GM18870 (cell line): Measurements from ENCODE around the gene KCNK7.
"Not testable (repeated sequence)": the region's sequence is repeated elsewhere in the genome, so short reads cannot be mapped to it uniquely, and the experiment has no call there.

Experiments
- ATAC-seq: cut with Tn5 transposase; IDR thresholded peaks from one replicate; pipeline ENCODE4 v1.9.1; 2021; ENCODE audit warnings: moderate library complexity; ENCODE audit not compliant: unreplicated experiment

KCNK7 gene

DNA sequence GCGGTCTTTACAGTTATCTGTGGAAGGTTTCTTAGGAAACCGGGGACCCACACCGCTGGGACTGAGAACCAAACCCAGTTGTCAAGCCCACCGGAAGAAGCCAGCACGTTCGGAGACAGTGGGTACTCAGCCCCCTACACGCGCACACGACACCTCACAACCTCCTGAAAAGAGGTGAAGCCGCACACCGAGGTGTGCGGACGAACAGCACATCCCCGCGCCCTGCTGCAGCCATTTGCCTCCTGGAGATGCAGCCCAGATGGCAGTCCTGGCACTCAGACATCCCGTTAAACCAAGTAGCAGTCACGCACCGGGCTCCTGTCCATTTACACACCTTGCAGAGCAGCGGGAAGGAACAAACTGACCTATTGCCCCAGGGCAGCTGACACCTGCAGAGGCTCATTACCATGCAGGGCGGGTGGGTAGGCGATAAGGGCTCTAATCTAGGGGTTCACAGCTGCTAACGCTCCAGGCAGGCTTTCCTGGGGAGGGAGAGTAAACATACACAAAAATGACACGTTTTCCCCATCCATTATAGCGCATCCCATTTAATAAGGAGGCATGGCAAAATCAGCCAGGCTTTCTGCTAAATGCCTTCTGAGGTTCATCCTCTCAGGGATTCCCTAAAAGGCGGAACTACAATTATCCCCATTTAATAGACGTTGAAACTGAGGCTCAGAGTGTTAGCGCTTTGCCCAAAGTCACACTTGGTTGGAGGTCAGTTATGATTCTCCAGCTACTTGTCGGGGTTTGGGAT lies 20.6 kb downstream of the KCNK7 start:
- ATAC-seq = no peak

GRCh38 chr11:65574109-65574810 lies 21.3 kb downstream of the KCNK7 start:
- ATAC-seq = peak; percentile 19

- no peak for ATAC-seq
Measured at GRCh38 chr11:65573391-65574079, 22.1 kb downstream of the KCNK7 start.

- ATAC-seq = no peak
Measured at GRCh38 chr11:65572356-65573051, 23.1 kb downstream of the KCNK7 start, which contains the start of gene FAM89B. Gene FAM89B, plus strand, starts transcription at chr11:65572538. Its CDS starts 132 bp downstream, at chr11:65572670.

DNA sequence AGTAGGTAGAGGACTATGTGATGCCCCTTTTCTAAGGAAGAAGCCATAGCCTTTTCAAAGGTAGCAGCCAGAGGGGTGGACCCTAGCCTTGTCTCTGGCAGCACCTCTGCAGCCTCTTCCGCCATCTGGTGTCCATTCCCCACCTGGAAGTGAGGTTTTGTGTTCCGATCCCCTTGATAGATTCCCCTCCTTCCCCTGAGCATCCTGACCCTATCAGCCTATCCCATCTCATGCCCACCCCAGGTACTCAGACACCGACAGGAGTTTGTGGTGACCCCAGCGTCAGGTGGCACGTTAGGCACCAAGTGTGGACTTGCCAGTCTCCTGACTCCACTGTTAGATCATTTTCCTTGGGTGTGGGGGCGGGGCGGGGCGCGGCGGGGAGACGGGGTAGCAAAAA lies 23.7 kb downstream of the KCNK7 start:
- no peak for ATAC-seq

- ATAC-seq = no peak
Measured at GRCh38 chr11:65571420-65571819, 24.2 kb downstream of the KCNK7 start.

GRCh38 chr11:65569973-65570918 lies 25.4 kb downstream of the KCNK7 start, which contains the start of gene ZNRD2:
Gene ZNRD2, plus strand, starts transcription at chr11:65570477. Its CDS starts 15 bp downstream, at chr11:65570492.
- peak; percentile 58 for ATAC-seq

- no peak for ATAC-seq
Measured at GRCh38 chr11:65569164-65569972, 26.2 kb downstream of the KCNK7 start.

DNA sequence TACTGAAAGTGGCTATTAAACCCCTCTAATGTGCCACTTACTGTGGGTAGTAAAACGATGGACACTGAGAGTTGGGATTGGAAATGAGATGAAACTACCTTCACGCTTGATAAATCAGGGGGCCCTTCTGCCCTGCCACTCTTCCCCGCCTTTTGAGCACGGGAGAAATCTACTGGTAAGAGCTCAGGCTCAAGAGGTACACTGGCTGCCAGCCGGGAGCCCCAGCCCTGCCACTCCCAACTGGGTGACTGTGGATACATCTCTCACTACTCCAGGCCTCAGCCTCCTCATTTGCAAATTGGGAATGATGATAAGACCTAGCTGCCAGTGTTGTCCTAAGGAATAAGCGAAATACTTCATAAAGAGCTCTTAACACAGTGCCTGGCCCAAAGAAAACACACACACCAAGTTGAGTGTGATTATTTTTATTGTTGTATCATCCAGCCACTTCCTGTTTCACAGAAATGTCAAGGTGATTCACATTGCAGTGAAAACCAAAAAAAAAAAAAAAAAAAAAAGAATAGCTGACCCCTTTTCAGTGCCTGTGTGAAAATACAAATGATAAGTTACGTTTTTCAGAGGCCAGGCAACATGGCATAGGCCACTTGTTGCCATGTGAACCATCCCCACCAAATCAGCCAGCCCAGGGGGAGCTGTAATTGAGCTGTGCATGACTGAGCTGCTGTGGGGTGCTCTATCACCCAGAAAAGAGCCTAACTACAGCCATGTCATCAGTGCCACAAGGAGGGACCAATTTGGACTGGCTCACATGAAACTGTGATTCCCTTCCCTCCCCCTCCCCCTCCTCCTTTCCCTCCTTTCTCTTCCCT lies 29.8 kb downstream of the KCNK7 start:
- no peak for ATAC-seq

- ATAC-seq = not testable (repeated sequence)
Measured at GRCh38 chr11:65564879-65565559, 30.6 kb downstream of the KCNK7 start.

- no peak for ATAC-seq
Measured at GRCh38 chr11:65563601-65564000, 32.0 kb downstream of the KCNK7 start.

- no peak for ATAC-seq
Measured at GRCh38 chr11:65562788-65563187, 32.8 kb downstream of the KCNK7 start.

GRCh38 chr11:65562020-65562419 lies 33.6 kb downstream of the KCNK7 start:
- no peak for ATAC-seq

GRCh38 chr11:65560555-65561418 lies 34.8 kb downstream of the KCNK7 start:
- ATAC-seq = no peak

- no peak for ATAC-seq
Measured at GRCh38 chr11:65559951-65560537, 35.6 kb downstream of the KCNK7 start.

GRCh38 chr11:65559535-65559934 lies 36.1 kb downstream of the KCNK7 start:
- ATAC-seq = no peak
